HL-60 (cell line): Measurements from ENCODE around the gene AQP7.
"Not testable (repeated sequence)": the region's sequence is repeated elsewhere in the genome, so short reads cannot be mapped to it uniquely, and the experiment has no call there.

Experiments used
- DNase-seq, 2 experiments: peaks; one replicate each; pipeline ENCODE4 v3.0.0-alpha.2; 2010 to 2020; ENCODE audit warnings: low read depth in 1 of 2, low spot score in 1 of 2
- H3K27ac ChIP-seq: fragments of 250-450 bp; sonication (Bioruptor Pico); replicated peaks from 2 replicates; pipeline ENCODE4 v1.5.1; 2020; ENCODE audit warnings: mild to moderate bottlenecking, moderate library complexity
- H3K27me3 ChIP-seq: fragments of 250-450 bp; sonication (Bioruptor Pico); 2 replicates; pipeline ENCODE4 v1.5.1; 2021; ENCODE audit warnings: mild to moderate bottlenecking, moderate library complexity; ENCODE audit not compliant: insufficient read depth, poor library complexity, severe bottlenecking
- H3K4me3 ChIP-seq: replicated peaks from 2 replicates; pipeline ENCODE4 v1.5.1; 2011; ENCODE audit warnings: mild to moderate bottlenecking, control low read depth, low read length; ENCODE audit not compliant: insufficient read depth
- GABPA ChIP-seq: IDR thresholded peaks from 2 replicates; pipeline ENCODE4 v1.6.1; 2012; ENCODE audit warnings: low read depth
- POLR2AphosphoS5 ChIP-seq: IDR thresholded peaks from 2 replicates; pipeline ENCODE4 v1.6.1; 2012; ENCODE audit warnings: low read depth
- SPI1 ChIP-seq: IDR thresholded peaks from 2 replicates; pipeline ENCODE4 v1.6.1; 2012; ENCODE audit warnings: low read depth, mild to moderate bottlenecking, borderline replicate concordance
- TF ChIP-seq, protein P1 (sequence below): IDR thresholded peaks from one replicate; pipeline ENCODE4 v1.5.1; 2011; ENCODE audit warnings: low read length, control low read depth, inconsistent platforms; ENCODE audit not compliant: insufficient read depth
- TF ChIP-seq, protein P2 (sequence below): IDR thresholded peaks from 2 replicates; pipeline ENCODE4 v1.6.1; 2012; ENCODE audit warnings: low read depth; ENCODE audit not compliant: insufficient replicate concordance

Gene AQP7

DNA sequence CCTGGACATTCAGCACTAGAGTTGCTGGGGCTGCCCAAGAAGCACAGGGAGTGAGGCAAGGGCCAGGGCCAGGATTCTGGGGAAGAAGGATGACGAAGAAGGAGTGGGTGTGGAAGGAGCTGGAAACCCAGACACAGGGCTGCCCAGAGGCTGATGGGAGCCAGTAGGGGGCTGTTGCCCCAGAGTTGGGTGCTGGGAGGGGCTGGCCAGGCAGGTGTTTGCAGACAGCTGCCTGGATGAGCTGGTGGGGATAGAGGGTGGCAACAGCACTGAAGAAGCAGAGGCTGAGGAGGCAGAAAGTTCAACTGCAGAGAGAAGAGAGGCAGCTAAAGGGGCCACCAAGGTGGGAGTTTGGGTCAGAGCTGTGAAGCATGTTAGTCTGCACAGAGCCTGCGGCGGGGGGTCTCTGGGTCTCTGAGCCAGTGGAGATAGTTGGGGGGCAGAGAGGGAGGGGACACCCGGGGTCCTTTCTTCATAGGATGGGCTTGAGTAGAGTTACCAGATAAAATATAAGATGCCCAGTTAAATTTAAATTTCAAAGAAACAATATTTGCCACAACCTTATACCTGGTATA lies 2.5 kb upstream of the AQP7 start:
- no peak for DNase-seq
- H3K27ac ChIP-seq = no peak overlapping the region
- no peak overlapping the region for H3K4me3 ChIP-seq
- TF ChIP-seq POLR2AphosphoS5 (no peak), GABPA (no peak), SPI1 (no peak)
- TF ChIP-seq, protein P1, sequence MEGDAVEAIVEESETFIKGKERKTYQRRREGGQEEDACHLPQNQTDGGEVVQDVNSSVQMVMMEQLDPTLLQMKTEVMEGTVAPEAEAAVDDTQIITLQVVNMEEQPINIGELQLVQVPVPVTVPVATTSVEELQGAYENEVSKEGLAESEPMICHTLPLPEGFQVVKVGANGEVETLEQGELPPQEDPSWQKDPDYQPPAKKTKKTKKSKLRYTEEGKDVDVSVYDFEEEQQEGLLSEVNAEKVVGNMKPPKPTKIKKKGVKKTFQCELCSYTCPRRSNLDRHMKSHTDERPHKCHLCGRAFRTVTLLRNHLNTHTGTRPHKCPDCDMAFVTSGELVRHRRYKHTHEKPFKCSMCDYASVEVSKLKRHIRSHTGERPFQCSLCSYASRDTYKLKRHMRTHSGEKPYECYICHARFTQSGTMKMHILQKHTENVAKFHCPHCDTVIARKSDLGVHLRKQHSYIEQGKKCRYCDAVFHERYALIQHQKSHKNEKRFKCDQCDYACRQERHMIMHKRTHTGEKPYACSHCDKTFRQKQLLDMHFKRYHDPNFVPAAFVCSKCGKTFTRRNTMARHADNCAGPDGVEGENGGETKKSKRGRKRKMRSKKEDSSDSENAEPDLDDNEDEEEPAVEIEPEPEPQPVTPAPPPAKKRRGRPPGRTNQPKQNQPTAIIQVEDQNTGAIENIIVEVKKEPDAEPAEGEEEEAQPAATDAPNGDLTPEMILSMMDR = no peak
- TF ChIP-seq, protein P2, sequence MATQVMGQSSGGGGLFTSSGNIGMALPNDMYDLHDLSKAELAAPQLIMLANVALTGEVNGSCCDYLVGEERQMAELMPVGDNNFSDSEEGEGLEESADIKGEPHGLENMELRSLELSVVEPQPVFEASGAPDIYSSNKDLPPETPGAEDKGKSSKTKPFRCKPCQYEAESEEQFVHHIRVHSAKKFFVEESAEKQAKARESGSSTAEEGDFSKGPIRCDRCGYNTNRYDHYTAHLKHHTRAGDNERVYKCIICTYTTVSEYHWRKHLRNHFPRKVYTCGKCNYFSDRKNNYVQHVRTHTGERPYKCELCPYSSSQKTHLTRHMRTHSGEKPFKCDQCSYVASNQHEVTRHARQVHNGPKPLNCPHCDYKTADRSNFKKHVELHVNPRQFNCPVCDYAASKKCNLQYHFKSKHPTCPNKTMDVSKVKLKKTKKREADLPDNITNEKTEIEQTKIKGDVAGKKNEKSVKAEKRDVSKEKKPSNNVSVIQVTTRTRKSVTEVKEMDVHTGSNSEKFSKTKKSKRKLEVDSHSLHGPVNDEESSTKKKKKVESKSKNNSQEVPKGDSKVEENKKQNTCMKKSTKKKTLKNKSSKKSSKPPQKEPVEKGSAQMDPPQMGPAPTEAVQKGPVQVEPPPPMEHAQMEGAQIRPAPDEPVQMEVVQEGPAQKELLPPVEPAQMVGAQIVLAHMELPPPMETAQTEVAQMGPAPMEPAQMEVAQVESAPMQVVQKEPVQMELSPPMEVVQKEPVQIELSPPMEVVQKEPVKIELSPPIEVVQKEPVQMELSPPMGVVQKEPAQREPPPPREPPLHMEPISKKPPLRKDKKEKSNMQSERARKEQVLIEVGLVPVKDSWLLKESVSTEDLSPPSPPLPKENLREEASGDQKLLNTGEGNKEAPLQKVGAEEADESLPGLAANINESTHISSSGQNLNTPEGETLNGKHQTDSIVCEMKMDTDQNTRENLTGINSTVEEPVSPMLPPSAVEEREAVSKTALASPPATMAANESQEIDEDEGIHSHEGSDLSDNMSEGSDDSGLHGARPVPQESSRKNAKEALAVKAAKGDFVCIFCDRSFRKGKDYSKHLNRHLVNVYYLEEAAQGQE = no peak
- H3K27me3 ChIP-seq = no peaks in the 10 kb centered on the region

DNA sequence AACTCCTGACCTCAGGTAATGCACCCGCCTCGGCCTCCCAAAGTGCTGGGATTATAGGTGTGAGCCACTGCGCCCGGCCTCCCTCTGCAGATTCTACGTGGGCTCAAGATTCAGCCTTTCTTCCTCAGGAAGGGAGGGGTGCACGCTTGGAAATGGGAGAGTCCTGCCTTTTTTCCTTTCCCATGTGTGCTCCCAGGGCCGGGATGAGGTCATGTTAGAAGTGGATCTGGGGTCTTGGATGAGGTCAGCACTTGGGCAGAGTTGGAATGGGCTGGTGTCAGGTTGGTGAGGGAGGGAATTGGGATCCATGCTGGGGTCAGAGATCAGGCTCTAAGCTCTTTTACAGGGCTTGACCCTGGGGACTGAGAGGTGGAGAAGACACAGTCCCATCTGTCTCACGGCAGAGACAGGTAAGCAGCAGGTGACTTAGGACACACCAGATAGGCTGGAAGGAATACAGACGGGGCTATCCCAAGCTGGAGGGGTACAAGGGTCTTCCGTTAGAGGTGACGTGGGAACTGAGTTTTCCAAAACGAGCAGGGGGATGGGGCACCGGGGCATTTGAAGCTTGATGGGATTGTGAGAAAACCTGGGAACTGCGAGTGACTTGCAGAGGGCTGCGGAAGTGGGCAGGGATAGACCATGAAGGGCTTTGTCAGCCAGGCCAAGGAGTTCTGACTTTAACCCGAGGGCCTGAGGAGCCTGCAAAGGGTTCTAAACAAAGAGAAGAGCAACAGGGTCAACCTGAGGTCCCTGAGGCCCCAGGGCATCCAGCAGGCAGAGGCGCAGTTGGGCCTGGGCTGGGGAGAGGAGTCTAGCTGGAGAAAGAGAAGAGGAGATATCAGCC lies 1.8 kb upstream of the AQP7 start:
- H3K27me3 ChIP-seq = no peaks in the 10 kb centered on the region
- H3K4me3 ChIP-seq = no peak overlapping the region
- TF ChIP-seq GABPA = no peak
- no peak for TF ChIP-seq SPI1
- TF ChIP-seq, protein P2 = no peak
- no peak for TF ChIP-seq POLR2AphosphoS5
- TF ChIP-seq, protein P1 = no peak
- no peak overlapping the region for H3K27ac ChIP-seq
- no peak for DNase-seq

DNA sequence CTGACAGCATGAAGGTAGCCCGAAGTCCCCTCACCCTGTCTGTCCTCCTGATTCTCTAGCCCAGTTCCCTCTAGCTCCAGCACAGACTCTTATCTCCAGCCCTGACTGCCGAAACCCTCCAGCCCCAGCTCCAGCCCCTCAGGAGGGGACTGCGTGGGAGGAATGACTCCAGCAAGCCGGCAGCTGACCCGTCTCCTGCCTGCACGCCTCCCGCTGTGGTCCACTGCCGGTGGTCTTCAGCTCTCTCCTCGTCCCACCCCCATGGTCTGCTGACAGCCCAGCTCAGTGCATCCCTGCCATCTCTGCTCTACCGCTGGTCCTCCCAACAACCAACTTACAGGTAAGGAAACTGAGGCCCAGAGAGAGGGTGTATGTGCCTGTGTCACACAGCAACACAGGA lies 559 bp downstream of the AQP7 start:
- H3K27ac ChIP-seq, H3K4me3 ChIP-seq: not testable (repeated sequence)

DNA sequence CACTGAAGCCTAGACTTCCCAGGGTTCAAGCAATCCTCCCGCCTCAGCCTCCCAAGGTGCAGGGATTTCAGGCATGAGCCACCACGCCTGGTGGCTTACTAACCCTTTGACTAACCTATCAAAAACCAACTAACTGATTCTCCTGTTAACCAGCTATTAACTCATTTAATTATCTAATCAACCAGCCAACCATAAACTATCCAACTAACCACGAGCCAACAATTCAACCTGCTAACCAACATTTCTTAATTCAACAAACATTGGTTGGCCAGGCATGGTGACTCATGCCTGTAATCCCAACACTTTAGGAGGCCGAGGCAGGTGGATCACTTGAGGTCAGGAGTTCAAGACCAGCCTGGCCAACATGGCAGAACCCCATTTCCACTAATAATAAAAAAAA lies 3.3 kb downstream of the AQP7 start:
- not testable (repeated sequence) for H3K27ac ChIP-seq, H3K27me3 ChIP-seq, DNase-seq, H3K4me3 ChIP-seq

More for the DNA sequence above, 559 bp downstream of the AQP7 start:
- not testable (repeated sequence) for H3K27me3 ChIP-seq, DNase-seq

DNA sequence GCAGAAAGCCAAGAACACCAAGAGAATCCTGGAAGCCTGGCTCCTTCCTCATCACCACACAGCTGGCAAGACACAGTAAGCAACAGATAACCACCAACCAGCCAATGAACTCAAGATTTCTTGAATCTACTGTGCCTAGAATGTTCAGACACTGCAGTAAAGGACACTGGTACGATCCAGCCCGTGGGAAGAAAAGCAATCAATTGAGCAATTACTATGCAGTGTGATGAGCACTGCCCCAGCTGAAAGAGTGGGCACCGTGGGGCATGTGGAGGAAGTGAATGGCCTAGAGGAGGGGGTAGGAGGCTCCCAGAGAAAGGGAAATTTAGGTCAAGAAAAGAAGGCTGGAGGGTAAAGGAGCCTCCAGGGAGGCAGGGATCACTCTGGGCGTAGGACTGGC lies 4.6 kb downstream of the AQP7 start:
- H3K4me3 ChIP-seq, DNase-seq, H3K27me3 ChIP-seq, H3K27ac ChIP-seq: not testable (repeated sequence)

DNA sequence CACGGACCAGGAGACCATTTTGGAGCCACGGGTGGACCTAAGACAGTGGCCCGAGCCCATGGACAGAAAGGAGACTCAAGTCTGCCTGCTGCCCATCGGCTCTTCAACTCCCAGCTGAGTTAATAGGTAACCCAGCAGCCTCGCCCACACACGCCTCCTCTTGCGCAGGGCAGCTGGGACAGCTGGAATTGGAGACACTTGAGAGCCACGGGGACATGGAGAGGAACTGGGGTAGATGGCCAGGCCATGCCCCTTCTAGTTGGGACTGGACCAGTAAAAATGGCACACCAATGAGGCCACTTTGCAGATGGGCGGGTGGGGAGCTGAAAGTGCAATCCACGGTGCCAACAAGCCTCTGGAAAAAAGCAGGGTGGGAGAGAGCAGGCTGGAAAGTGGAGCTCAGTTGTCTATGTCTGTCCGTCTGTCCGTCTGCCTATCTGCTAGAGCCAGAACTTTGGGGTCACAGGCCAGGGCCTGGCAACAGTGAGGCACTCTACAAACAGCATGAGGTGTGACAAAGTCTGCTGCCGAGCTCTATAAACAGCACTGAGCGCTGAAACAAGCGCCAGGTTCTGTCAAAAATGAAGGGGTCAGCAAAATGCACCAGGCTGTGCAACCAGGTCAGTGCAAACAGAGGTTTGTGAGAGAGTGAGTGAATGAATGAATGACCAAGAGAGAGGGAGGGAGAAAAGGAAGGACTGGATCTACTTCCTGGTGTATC lies 7.0 kb downstream of the AQP7 start:
- H3K27me3 ChIP-seq, H3K4me3 ChIP-seq, DNase-seq, H3K27ac ChIP-seq: not testable (repeated sequence)

DNA sequence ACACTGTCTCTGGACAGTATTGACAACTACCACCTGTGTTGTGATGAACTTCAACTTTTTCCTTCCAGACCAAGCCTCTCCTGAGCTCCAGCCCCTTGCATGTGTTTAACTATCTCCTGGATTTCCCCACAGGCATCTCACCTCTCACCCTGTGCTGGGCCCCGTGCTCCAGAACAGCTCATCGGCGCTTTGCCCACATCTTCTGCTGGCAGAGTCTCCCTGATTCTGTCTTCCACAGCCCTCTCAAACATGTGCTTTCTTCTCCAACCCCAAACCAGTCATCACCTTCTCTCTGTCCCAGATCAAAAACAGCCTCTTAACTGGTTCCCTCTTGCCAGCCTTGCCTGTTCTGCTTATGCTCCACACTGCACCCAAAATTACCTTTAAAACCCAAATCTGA lies 8.4 kb downstream of the AQP7 start:
- H3K27ac ChIP-seq, H3K27me3 ChIP-seq, H3K4me3 ChIP-seq, DNase-seq: not testable (repeated sequence)
